GM19397 (cell line): ENCODE measurements around the gene PAX8.

ENCODE experiments used
- ATAC-seq: cut with Tn5 transposase; IDR thresholded peaks from one replicate; pipeline ENCODE4 v1.9.1; 2021; ENCODE audit warnings: mild to moderate bottlenecking, moderate library complexity; ENCODE audit not compliant: unreplicated experiment

The PAX8 gene

GRCh38 chr2:113186433-113186796 is 92.3 kb downstream of the PAX8 start:
- no peak for ATAC-seq

GRCh38 chr2:113185664-113186432 is 92.9 kb downstream of the PAX8 start:
- ATAC-seq = no peak

GRCh38 chr2:113184531-113185230 is 94.0 kb downstream of the PAX8 start:
- no peak for ATAC-seq

- ATAC-seq = no peak
Measured at GRCh38 chr2:113183703-113184102, 95.0 kb downstream of the PAX8 start.

- no peak for ATAC-seq
Measured at GRCh38 chr2:113183264-113183663, 95.5 kb downstream of the PAX8 start.

- ATAC-seq = no peak
Measured at GRCh38 chr2:113182471-113183260, 96.1 kb downstream of the PAX8 start.

GRCh38 chr2:113181258-113182051 is 97.3 kb downstream of the PAX8 start:
- ATAC-seq = no peak

GRCh38 chr2:113180131-113180946 is 98.4 kb downstream of the PAX8 start:
- ATAC-seq = no peak

GRCh38 chr2:113179446-113180045 is 99.2 kb downstream of the PAX8 start:
- no peak for ATAC-seq

GRCh38 chr2:113178891-113179290 is 99.8 kb downstream of the PAX8 start:
- no peak for ATAC-seq

GRCh38 chr2:113178069-113178746 is 100.5 kb downstream of the PAX8 start:
- no peak for ATAC-seq

- no peak for ATAC-seq
Measured at GRCh38 chr2:113176696-113177355, 101.9 kb downstream of the PAX8 start.

GRCh38 chr2:113175736-113176695 is 102.7 kb downstream of the PAX8 start:
- ATAC-seq = no peak

GRCh38 chr2:113175042-113175628 is 103.6 kb downstream of the PAX8 start:
- peak; percentile 62 for ATAC-seq

- no peak for ATAC-seq
Measured at GRCh38 chr2:113174376-113174750, 104.4 kb downstream of the PAX8 start.

- peak; percentile 71 for ATAC-seq
Measured at GRCh38 chr2:113173542-113174375, 105.0 kb downstream of the PAX8 start, which contains the start of gene PSD4. Gene PSD4 (plus strand): TSS chr2:113173971. CDS start chr2:113182457, 8,486 bp downstream.
